Lower leg skin (tissue), 3 donors: Measurements from ENCODE around the gene AMELX.

Experiments used
- CTCF ChIP-seq, 3 donors: fragments of 450-650 bp; IDR thresholded peaks; one replicate each; pipeline ENCODE4 v1.5.1; 2016; ENCODE audit warnings: antibody characterized with exemption in 3 of 3, mild to moderate bottlenecking in 3 of 3, moderate library complexity in 2 of 3
- POLR2A ChIP-seq, 2 donors: fragments of 450-650 bp; IDR thresholded peaks; one replicate each; pipeline ENCODE4 v1.6.1; 2016 to 2017; ENCODE audit warnings: antibody characterized with exemption in 2 of 2, mild to moderate bottlenecking in 1 of 2, moderate library complexity in 1 of 2

- no peak for TF ChIP-seq CTCF (IDR thresholded peaks at IDR 0.05)
- TF ChIP-seq POLR2A (IDR thresholded peaks at IDR 0.05) = no peak
Measured at GRCh38 chrX:11254417-11255109, 38.6 kb upstream of the AMELX start.
